ENCODE data around the gene LCA5L.

GRCh38 chr21:39452207-39452969, 6.8 kb upstream of the LCA5L start:
- TF ChIP-seq EZH2 (IDR thresholded peaks at IDR 0.05) (no peak), POLR2AphosphoS5 (IDR thresholded peaks at IDR 0.05; ENCODE audit: borderline replicate concordance, low read depth, low read length) (no peak), FOXP2 (optimal IDR thresholded peaks at IDR 0.05; ENCODE audit: control extremely low read depth, extremely low read length, insufficient read depth) (no peak)
